Liver (tissue), 9 donors: Measurements from ENCODE around the gene CCNB2. TPM values are rescaled to one million over a fixed set of nuclear protein-coding genes. Genes with fewer than 3 reads are reported as not detected.

Experiments
- DNase-seq: peaks from one replicate; pipeline ENCODE4 v3.0.0-alpha.2; 2017; ENCODE audit warnings: low spot score
- H3K27ac ChIP-seq, 2 donors: one replicate each; pipeline ENCODE4 v1.7.0; 2013; ENCODE audit warnings: inconsistent platforms in 2 of 2, low read length in 2 of 2, control low read depth in 1 of 2, low read depth in 1 of 2, mild to moderate bottlenecking in 1 of 2
- H3K27me3 ChIP-seq, 4 donors: one replicate each; pipeline versions ENCODE4 v1.6.1 to v1.7.0; 2013; ENCODE audit warnings: low read length in 3 of 4, inconsistent platforms in 1 of 4, mild to moderate bottlenecking in 1 of 4, moderate library complexity in 1 of 4; ENCODE audit not compliant: control insufficient read depth in 4 of 4, insufficient read depth in 4 of 4
- H3K36me3 ChIP-seq, 4 donors: one replicate each; pipeline versions ENCODE4 v1.6.1 to v1.7.0; 2013; ENCODE audit warnings: low read length in 3 of 4, mild to moderate bottlenecking in 3 of 4, low read depth in 1 of 4, moderate library complexity in 1 of 4; ENCODE audit not compliant: control insufficient read depth in 4 of 4, insufficient read depth in 3 of 4
- H3K4me1 ChIP-seq, 4 donors: one replicate each; pipeline versions ENCODE4 v1.6.1 to v1.7.0; 2013; ENCODE audit warnings: low read length in 3 of 4, mild to moderate bottlenecking in 3 of 4, moderate library complexity in 1 of 4; ENCODE audit not compliant: control insufficient read depth in 4 of 4, insufficient read depth in 4 of 4
- H3K4me3 ChIP-seq, 3 donors: one replicate each; pipeline versions ENCODE4 v1.6.1 to v1.7.0; 2013; ENCODE audit warnings: low read length in 3 of 3, control low read depth in 1 of 3, low read depth in 1 of 3, mild to moderate bottlenecking in 1 of 3
- H3K9ac ChIP-seq, 2 donors: one replicate each; pipeline ENCODE4 v1.7.0; 2013; ENCODE audit warnings: low read length in 2 of 2, mild to moderate bottlenecking in 2 of 2, moderate library complexity in 2 of 2, control low read depth in 1 of 2, low read depth in 1 of 2
- H3K9me3 ChIP-seq, 4 donors: one replicate each; pipeline versions ENCODE4 v1.6.1 to v1.7.0; 2013; ENCODE audit warnings: low read length in 3 of 4; ENCODE audit not compliant: control insufficient read depth in 4 of 4
- CTCF ChIP-seq: fragments of 150-350 bp; IDR thresholded peaks from 2 replicates; pipeline ENCODE4 v1.5.1; 2017; ENCODE audit warnings: improper control_type of control experiment, low read depth, low read length; ENCODE audit not compliant: missing input control
- EGR1 ChIP-seq, 2 donors: IDR thresholded peaks; 2 replicates each; pipeline ENCODE4 v1.6.1; 2016 to 2018; ENCODE audit warnings: antibody characterized with exemption in 2 of 2, low read depth in 2 of 2
- FOXA1 ChIP-seq: IDR thresholded peaks from 2 replicates; pipeline ENCODE4 v1.6.1; 2016; ENCODE audit warnings: antibody characterized with exemption
- GABPA ChIP-seq, 2 donors: IDR thresholded peaks in 1 of 2; conservative IDR thresholded peaks in 1 of 2; 2 replicates each; pipeline ENCODE4 v1.6.1; 2016; ENCODE audit warnings: antibody characterized with exemption in 2 of 2, mild to moderate bottlenecking in 1 of 2, moderate library complexity in 1 of 2
- HNF4A ChIP-seq, 2 donors: conservative IDR thresholded peaks; 2 replicates each; pipeline ENCODE4 v1.6.1; 2016; ENCODE audit warnings: antibody characterized with exemption in 2 of 2, mild to moderate bottlenecking in 2 of 2
- HNF4G ChIP-seq: IDR thresholded peaks from 2 replicates; pipeline ENCODE4 v1.6.1; 2016; ENCODE audit warnings: antibody characterized with exemption
- JUND ChIP-seq, 2 donors: IDR thresholded peaks; 2 replicates each; pipeline ENCODE4 v1.6.1; 2016; ENCODE audit warnings: antibody characterized with exemption in 2 of 2
- NR2F2 ChIP-seq: IDR thresholded peaks from 2 replicates; pipeline ENCODE4 v1.6.1; 2016; ENCODE audit warnings: antibody characterized with exemption
- RAD21 ChIP-seq, 2 donors: IDR thresholded peaks; 2 replicates each; pipeline ENCODE4 v1.6.1; 2016; ENCODE audit warnings: antibody characterized with exemption in 2 of 2, mild to moderate bottlenecking in 2 of 2
- REST ChIP-seq: IDR thresholded peaks from 2 replicates; pipeline ENCODE4 v1.6.1; 2016; ENCODE audit warnings: antibody characterized with exemption, mild to moderate bottlenecking
- RXRA ChIP-seq, 2 donors: IDR thresholded peaks; 2 replicates each; pipeline ENCODE4 v1.6.1; 2017 to 2018; ENCODE audit warnings: antibody characterized with exemption in 2 of 2, mild to moderate bottlenecking in 1 of 2
- TAF1 ChIP-seq: conservative IDR thresholded peaks from 2 replicates; pipeline ENCODE4 v1.6.1; 2016; ENCODE audit warnings: antibody characterized with exemption, mild to moderate bottlenecking
- YY1 ChIP-seq: IDR thresholded peaks from 2 replicates; pipeline ENCODE4 v1.6.1; 2016; ENCODE audit warnings: antibody characterized with exemption, mild to moderate bottlenecking
- WGBS: extraction: QIAGEN DNeasy Blood & Tissue Kit; methylation state at CpG from one replicate; pipeline ENCODE4 v1.1.7; 2013; 5-methylcytosine and 5-hydroxymethylcytosine counted together
- polyA plus RNA-seq, 2 donors: library from polyadenylated mRNA; stranded (reverse) in 1 of 2; unstranded in 1 of 2; fragments of 200-250 nt in 1 of 2; fragments of >200 nt in 1 of 2; fragmentation: Nextera tagmentation in 1 of 2; extraction: Ambion mirVana in 1 of 2; gene quantifications; one replicate each; pipeline versions ENCODE4 v1.2.1 to v1.2.3, GENCODE V29; 2013 to 2015
- total RNA-seq, 2 donors: library from RNA; depleted of rRNA; stranded (reverse); fragments of >200 nt; gene quantifications; one replicate each; pipeline ENCODE4 v1.2.3, GENCODE V29; 2014
- TF ChIP-seq, protein P1 (sequence below): IDR thresholded peaks from 2 replicates; pipeline ENCODE4 v1.6.1; 2016; ENCODE audit warnings: antibody characterized with exemption
- TF ChIP-seq, protein P2 (sequence below): IDR thresholded peaks from 2 replicates; pipeline ENCODE4 v1.6.1; 2016; ENCODE audit warnings: antibody characterized with exemption
- TF ChIP-seq, protein P3 (sequence below): IDR thresholded peaks from 2 replicates; pipeline ENCODE4 v1.6.1; 2016; ENCODE audit warnings: antibody characterized with exemption
- donor health status: healthy.
- donor health status: healthy.
- donor health status: healthy.
- donor health status: healthy.
- donor health status: healthy.

Gene CCNB2
- total and polyA plus RNA-seq, 4 donors, result 0.42 to 53.1 (median 2.0) TPM

DNA sequence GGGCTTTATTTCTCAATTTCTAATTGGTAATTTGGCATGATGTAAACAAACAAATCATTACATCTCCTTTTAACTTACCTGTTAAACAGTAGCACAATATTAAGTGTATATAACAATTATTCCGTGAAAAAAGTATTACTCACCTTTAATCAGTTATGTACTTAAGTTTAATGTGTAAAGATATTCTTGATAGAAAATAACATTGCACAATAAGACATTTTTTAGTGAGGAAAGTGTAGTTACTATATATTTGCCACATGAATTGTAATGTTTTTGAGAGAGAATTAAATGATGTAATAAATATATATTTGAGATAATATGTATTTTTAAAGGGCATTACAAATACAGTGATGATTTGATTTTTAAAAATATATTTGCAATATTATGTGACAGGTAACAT lies 10.9 kb upstream of the CCNB2 start (continued):
- TF ChIP-seq, protein P1, sequence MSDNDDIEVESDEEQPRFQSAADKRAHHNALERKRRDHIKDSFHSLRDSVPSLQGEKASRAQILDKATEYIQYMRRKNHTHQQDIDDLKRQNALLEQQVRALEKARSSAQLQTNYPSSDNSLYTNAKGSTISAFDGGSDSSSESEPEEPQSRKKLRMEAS, result no peak
- TF ChIP-seq NR2F2 (no peak), RXRA (IDR thresholded peaks at IDR 0.05) (no peak), HNF4G (no peak), GABPA (IDR thresholded peaks at IDR 0.05 in 1 of 2, conservative IDR thresholded peaks at IDR 0.05 in 1 of 2) (no peak), CTCF (no peak), EGR1 (IDR thresholded peaks at IDR 0.05; ENCODE audit: low read depth in 2 of 2) (no peak), RAD21 (IDR thresholded peaks at IDR 0.05) (no peak)

- H3K27me3 ChIP-seq, result no peaks in the 10 kb centered on the region
Measured at GRCh38 chr15:59096429-59096828, 8.5 kb upstream of the CCNB2 start.

More at GRCh38 chr15:59096429-59096828, 8.5 kb upstream of the CCNB2 start:
- H3K27ac ChIP-seq, result no peak overlapping the region
- DNase-seq, result no peak
- no peaks in the 10 kb centered on the region for H3K4me1 ChIP-seq
- no peak overlapping the region for H3K4me3 ChIP-seq
- peaks cover 6 to 53% (median 44%) of the 10 kb centered on the region in 4 donors for H3K36me3 ChIP-seq
- WGBS, result 94% methylated on average over 3 of the region's 3 CpGs
- TF ChIP-seq NR2F2 (no peak), REST (no peak), RAD21 (IDR thresholded peaks at IDR 0.05) (no peak), CTCF (no peak), GABPA (IDR thresholded peaks at IDR 0.05 in 1 of 2, conservative IDR thresholded peaks at IDR 0.05 in 1 of 2) (no peak), HNF4A (conservative IDR thresholded peaks at IDR 0.05) (no peak), TAF1 (no peak), YY1 (no peak), RXRA (IDR thresholded peaks at IDR 0.05) (no peak), FOXA1 (no peak), JUND (IDR thresholded peaks at IDR 0.05) (no peak), HNF4G (no peak)
- TF ChIP-seq, protein P1, result no peak
- TF ChIP-seq, protein P2, sequence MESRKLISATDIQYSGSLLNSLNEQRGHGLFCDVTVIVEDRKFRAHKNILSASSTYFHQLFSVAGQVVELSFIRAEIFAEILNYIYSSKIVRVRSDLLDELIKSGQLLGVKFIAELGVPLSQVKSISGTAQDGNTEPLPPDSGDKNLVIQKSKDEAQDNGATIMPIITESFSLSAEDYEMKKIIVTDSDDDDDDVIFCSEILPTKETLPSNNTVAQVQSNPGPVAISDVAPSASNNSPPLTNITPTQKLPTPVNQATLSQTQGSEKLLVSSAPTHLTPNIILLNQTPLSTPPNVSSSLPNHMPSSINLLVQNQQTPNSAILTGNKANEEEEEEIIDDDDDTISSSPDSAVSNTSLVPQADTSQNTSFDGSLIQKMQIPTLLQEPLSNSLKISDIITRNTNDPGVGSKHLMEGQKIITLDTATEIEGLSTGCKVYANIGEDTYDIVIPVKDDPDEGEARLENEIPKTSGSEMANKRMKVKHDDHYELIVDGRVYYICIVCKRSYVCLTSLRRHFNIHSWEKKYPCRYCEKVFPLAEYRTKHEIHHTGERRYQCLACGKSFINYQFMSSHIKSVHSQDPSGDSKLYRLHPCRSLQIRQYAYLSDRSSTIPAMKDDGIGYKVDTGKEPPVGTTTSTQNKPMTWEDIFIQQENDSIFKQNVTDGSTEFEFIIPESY, result no peak
- TF ChIP-seq, protein P3, sequence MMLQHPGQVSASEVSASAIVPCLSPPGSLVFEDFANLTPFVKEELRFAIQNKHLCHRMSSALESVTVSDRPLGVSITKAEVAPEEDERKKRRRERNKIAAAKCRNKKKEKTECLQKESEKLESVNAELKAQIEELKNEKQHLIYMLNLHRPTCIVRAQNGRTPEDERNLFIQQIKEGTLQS, result no peak
- H3K9me3 ChIP-seq, result no peaks in the 10 kb centered on the region
- H3K9ac ChIP-seq, result no peak overlapping the region
